ENCODE results near the gene C1RL. TPM values are rescaled to one million over a fixed set of nuclear protein-coding genes. Genes with fewer than 3 reads are reported as not detected.

Gene C1RL
- total RNA-seq, 1 donor from 2014 or later, result 19.2 TPM

DNA sequence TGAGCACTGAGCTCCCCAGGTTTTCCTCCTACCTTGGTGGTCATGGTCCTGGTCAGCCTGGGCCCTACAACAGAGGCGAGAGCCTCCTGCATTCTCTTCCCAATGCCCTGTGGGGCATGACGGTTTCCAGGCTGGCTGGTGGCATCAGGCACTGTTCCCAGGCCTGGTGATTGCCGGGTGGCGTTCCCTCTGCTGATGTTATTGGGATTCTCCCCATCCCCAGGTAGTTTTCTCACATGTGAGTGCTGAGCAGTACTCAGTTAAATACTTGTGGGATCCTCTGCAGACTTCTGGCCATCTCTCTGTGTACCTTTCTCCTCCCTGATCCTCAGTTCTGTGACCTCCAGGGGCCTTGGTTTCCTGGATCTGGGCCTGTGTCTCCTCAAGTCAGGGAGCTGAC lies 32.5 kb downstream of the C1RL start:
- TF ChIP-seq, protein P1, sequence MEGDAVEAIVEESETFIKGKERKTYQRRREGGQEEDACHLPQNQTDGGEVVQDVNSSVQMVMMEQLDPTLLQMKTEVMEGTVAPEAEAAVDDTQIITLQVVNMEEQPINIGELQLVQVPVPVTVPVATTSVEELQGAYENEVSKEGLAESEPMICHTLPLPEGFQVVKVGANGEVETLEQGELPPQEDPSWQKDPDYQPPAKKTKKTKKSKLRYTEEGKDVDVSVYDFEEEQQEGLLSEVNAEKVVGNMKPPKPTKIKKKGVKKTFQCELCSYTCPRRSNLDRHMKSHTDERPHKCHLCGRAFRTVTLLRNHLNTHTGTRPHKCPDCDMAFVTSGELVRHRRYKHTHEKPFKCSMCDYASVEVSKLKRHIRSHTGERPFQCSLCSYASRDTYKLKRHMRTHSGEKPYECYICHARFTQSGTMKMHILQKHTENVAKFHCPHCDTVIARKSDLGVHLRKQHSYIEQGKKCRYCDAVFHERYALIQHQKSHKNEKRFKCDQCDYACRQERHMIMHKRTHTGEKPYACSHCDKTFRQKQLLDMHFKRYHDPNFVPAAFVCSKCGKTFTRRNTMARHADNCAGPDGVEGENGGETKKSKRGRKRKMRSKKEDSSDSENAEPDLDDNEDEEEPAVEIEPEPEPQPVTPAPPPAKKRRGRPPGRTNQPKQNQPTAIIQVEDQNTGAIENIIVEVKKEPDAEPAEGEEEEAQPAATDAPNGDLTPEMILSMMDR (IDR thresholded peaks at IDR 0.05), result no peak
- Mint-ChIP-seq H3K27me3 (peaks cover 6% of the 10 kb centered on the region), H3K4me3 (no peak overlapping the region), H3K36me3 (ENCODE audit: low read depth) (no peaks in the 10 kb centered on the region), H3K9me3 (no peaks in the 10 kb centered on the region), H3K4me1 (no peaks in the 10 kb centered on the region), H3K27ac (no peak overlapping the region)
- ChIA-PET POLR2A (no interaction called here), CTCF (no interaction called here)
- intact Hi-C loops (cut with micrococcal nuclease), result no loop called here
- no peak for ATAC-seq (ENCODE audit: low read depth)
- DNase-seq, result no peak

DNA sequence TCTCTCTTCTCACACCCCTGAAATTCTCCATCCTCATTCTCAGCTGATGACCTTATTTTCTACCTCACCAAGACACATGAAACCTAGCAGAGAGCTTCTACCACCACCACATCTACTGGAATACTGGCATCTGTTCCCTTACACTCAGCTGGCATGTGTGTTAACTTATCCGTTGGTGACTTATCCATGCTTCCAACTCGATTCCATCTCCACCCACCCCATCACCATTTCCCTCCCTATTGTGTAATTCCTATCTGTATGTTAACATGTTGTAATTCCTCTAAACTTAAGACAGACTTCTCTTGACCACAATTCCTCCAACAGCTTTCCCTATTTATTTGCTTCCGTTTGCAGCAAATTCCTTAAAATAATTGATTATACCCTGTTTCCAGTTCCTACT lies 33.1 kb downstream of the C1RL start:
- no peaks in the 10 kb centered on the region for H3K36me3 Mint-ChIP-seq (ENCODE audit: low read depth)
- TF ChIP-seq, protein P1 (IDR thresholded peaks at IDR 0.05), result no peak
- ChIA-PET POLR2A (no interaction called here), CTCF (no interaction called here)
- intact Hi-C loops (cut with micrococcal nuclease), result no loop called here
- no peak overlapping the region for H3K27ac Mint-ChIP-seq
- DNase-seq (no peak), ATAC-seq (ENCODE audit: low read depth) (no peak)
- no peaks in the 10 kb centered on the region for H3K4me1 Mint-ChIP-seq
- no peaks in the 10 kb centered on the region for H3K9me3 Mint-ChIP-seq
- no peak overlapping the region for H3K4me3 Mint-ChIP-seq
- H3K27me3 Mint-ChIP-seq, result peaks cover 6% of the 10 kb centered on the region

DNA sequence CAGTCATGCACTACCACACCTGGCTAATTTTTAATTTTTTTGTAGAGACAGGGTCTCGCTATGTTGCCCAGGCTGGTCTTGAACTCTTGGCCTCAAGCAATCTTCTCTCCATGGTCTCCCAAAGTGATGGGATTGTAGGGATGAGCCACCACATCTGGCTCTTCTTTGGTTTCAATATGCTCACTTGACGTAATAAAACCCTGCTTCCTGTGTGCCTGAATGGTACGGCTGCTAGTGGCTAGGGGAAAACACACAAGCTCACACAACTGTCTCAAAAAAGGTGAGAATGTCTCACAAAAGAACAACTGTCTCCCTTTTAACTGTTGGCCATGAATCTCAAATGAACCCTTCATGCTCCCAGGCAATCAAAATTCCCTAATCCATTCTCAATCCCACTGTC lies 33.5 kb downstream of the C1RL start:
- Mint-ChIP-seq H3K27ac (no peak overlapping the region), H3K27me3 (peaks cover 8% of the 10 kb centered on the region), H3K9me3 (no peaks in the 10 kb centered on the region), H3K4me1 (no peaks in the 10 kb centered on the region), H3K36me3 (ENCODE audit: low read depth) (no peaks in the 10 kb centered on the region), H3K4me3 (no peak overlapping the region)
- ATAC-seq (ENCODE audit: low read depth) (no peak), DNase-seq (no peak)
- intact Hi-C loops (cut with micrococcal nuclease), result no loop called here
- ChIA-PET POLR2A (no interaction called here), CTCF (no interaction called here)
- TF ChIP-seq, protein P1 (IDR thresholded peaks at IDR 0.05), result no peak

DNA sequence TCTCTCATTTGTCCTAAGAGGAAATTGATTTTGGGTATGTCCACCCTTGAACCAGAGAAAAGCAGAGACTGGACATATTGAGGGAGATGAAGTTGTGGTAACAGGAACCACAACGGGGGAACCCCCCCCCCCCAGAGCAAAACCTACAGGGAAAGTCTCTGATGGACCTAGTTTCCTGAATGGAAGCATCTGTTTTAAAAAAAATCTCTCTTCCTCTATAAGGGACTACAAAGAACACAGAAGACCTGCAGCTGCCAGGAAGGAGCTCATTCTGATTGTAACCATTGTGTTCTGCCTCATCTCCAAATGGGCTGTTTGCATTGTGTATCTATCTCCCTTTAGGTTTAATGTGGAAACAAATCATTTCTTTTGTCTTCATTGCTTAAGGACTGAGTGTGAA lies 35.1 kb downstream of the C1RL start:
- Mint-ChIP-seq H3K27me3 (peaks cover 12% of the 10 kb centered on the region), H3K27ac (no peak overlapping the region), H3K36me3 (ENCODE audit: low read depth) (no peaks in the 10 kb centered on the region), H3K9me3 (no peaks in the 10 kb centered on the region), H3K4me3 (no peak overlapping the region), H3K4me1 (no peaks in the 10 kb centered on the region)
- intact Hi-C loops (cut with micrococcal nuclease), result no loop called here
- ChIA-PET CTCF (no interaction called here), POLR2A (interaction anchor here (0.7 kb wide), 1 partner anchor 34 kb away, joined by 3 read pairs; no protein-coding TSS in a partner anchor)
- DNase-seq (no peak), ATAC-seq (ENCODE audit: low read depth) (no peak)
- TF ChIP-seq, protein P1 (IDR thresholded peaks at IDR 0.05), result no peak

DNA sequence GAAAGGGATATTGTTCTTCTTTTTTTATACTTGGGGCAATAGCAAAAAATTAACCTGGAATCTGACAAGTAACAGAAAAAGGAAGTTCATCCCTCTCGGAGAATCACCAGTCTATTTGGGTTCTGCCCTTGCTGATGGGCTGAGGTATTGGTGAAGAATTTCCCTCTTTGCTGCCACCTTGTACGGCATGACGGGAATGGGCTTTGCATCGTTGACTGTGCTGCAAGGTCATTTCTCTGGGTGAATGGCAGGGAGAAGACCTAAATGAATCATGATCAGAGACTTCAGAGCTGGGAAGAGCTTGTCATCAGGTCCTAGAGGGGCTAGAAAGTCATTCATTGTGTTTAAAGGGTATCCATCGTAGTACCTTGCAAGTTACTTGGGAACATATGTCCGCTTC lies 36.5 kb downstream of the C1RL start:
- POLR2A ChIA-PET, result no interaction called here
- intact Hi-C loops (cut with micrococcal nuclease), result no loop called here
- Mint-ChIP-seq H3K36me3 (ENCODE audit: low read depth) (no peaks in the 10 kb centered on the region), H3K4me1 (no peaks in the 10 kb centered on the region), H3K9me3 (no peaks in the 10 kb centered on the region), H3K4me3 (no peak overlapping the region), H3K27me3 (peaks cover 14% of the 10 kb centered on the region), H3K27ac (no peak overlapping the region)
- CTCF ChIA-PET, result no interaction called here
- DNase-seq (no peak), ATAC-seq (ENCODE audit: low read depth) (no peak)
- TF ChIP-seq, protein P1 (IDR thresholded peaks at IDR 0.05), result no peak

All from activated B cell treated with CpG ODN at 0.5 μM for 24 hours (primary cell).